K562 (cell line): ENCODE data around the gene WWOX. TPM values are rescaled to one million over a fixed set of nuclear protein-coding genes. Genes with fewer than 3 reads are reported as not detected.

Experiments
- ATAC-seq: fragments of 200-7000 bp; cut with Tn5 transposase; 3 replicates; pipeline ENCODE4 v1.9.1; 2020; ENCODE audit warnings: moderate library complexity
- BruUV-seq: library from RNA; stranded (reverse); fragments of 400-500 nt; replicated peaks from 2 replicates; lab custom pipeline; 2021; lab: Mats Ljungman, UMichigan
- CTCF ChIA-PET: fragments of 300-600 bp; formaldehyde crosslinking; extraction: SDS; loops from one replicate; lab custom pipeline; 2021; ENCODE audit warnings: low intra/inter-chr PET ratio; lab: Yijun Ruan, JAX
- POLR2A ChIA-PET: fragments of 300-600, 350-650 bp; sonication (Branson Sonifier 250); formaldehyde crosslinking; extraction: SDS; loops from one replicate; lab custom pipeline; 2021; ENCODE audit warnings: antibody characterized with exemption, inconsistent platforms; lab: Yijun Ruan, JAX
- DNase-seq, 4 experiments: peaks; one replicate each; pipeline versions ENCODE4 v3.0.0 to v3.0.0-alpha.2; 2011 to 2018; ENCODE audit warnings: low spot score in 3 of 4, mixed read lengths in 3 of 4; ENCODE audit errors: extremely low read depth in 1 of 4
- FAIRE-seq: peaks from 2 replicates; lab custom pipeline; 2011; peaks lifted over from hg19 to GRCh38; lab: Jason Lieb, UNC
- H2AFZ ChIP-seq: 2 replicates; pipeline ENCODE4 v1.6.0; 2011; ENCODE audit warnings: low read depth, low read length, control low read depth, inconsistent platforms
- H3K27ac ChIP-seq: fragments of 200-600 bp; 3 replicates; pipeline ENCODE4 v1.8.0; 2011; ENCODE audit warnings: low read depth, mild to moderate bottlenecking, control low read depth, inconsistent platforms, low read length, moderate library complexity, mixed read lengths; ENCODE audit errors: extremely low read depth
- H3K27me3 ChIP-seq, 2 experiments: fragments of 300-600 bp in 1 of 2; 2 replicates in 1 of 2; 3 replicates in 1 of 2; pipeline versions ENCODE4 v1.6.0 to v1.8.0; 2011; ENCODE audit warnings: inconsistent platforms in 2 of 2, low read length in 2 of 2, mild to moderate bottlenecking in 1 of 2, mixed read lengths in 1 of 2, moderate library complexity in 1 of 2; ENCODE audit not compliant: control insufficient read depth in 2 of 2, insufficient read depth in 2 of 2
- H3K36me3 ChIP-seq: fragments of 300-600 bp; 3 replicates; pipeline ENCODE4 v1.8.0; 2011; ENCODE audit warnings: mild to moderate bottlenecking, low read length, inconsistent platforms; ENCODE audit not compliant: control insufficient read depth, insufficient read depth
- H3K4me1 ChIP-seq, 2 experiments: fragments of 200-600 bp in 1 of 2; replicated peaks in 1 of 2; 2 replicates in 1 of 2; 3 replicates in 1 of 2; pipeline versions ENCODE4 v1.5.1 to v1.8.0; 2011; ENCODE audit warnings: inconsistent platforms in 2 of 2, low read length in 2 of 2, mild to moderate bottlenecking in 1 of 2, mixed read lengths in 1 of 2, moderate library complexity in 1 of 2; ENCODE audit not compliant: control insufficient read depth in 2 of 2, insufficient read depth in 2 of 2
- H3K4me2 ChIP-seq: 2 replicates; pipeline ENCODE4 v1.6.1; 2011; ENCODE audit warnings: low read length, control low read depth, inconsistent platforms, mixed read lengths; ENCODE audit not compliant: insufficient read depth
- H3K4me3 ChIP-seq: fragments of 200-600 bp; sonication (generic), shearing (Covaris generic); 2 replicates; pipeline ENCODE4 v1.5.1; 2016; ENCODE audit warnings: control low read depth, inconsistent platforms
- H3K79me2 ChIP-seq: fragments of 200-600 bp; 3 replicates; pipeline ENCODE4 v1.8.0; 2011; ENCODE audit warnings: low read length, inconsistent platforms; ENCODE audit not compliant: control insufficient read depth, insufficient read depth
- H3K9ac ChIP-seq, 2 experiments: 2 replicates each; pipeline versions ENCODE4 v1.6.0 to v1.6.1; 2011; ENCODE audit warnings: low read depth in 2 of 2, low read length in 2 of 2, control low read depth in 1 of 2, inconsistent platforms in 1 of 2, mild to moderate bottlenecking in 1 of 2, mixed read lengths in 1 of 2; ENCODE audit not compliant: insufficient read depth in 1 of 2
- H3K9me1 ChIP-seq: one replicate; pipeline ENCODE4 v1.6.0; 2011; ENCODE audit warnings: inconsistent platforms, mild to moderate bottlenecking, low read length, moderate library complexity; ENCODE audit not compliant: control insufficient read depth, insufficient read depth
- H3K9me3 ChIP-seq: replicated peaks from 2 replicates; pipeline ENCODE4 v1.5.1; 2011; ENCODE audit warnings: low read depth, low read length, inconsistent platforms; ENCODE audit not compliant: control insufficient read depth, insufficient read depth
- H4K20me1 ChIP-seq: replicated peaks from 2 replicates; pipeline ENCODE4 v1.6.1; 2011; ENCODE audit warnings: low read length, inconsistent platforms, mixed read lengths; ENCODE audit not compliant: control insufficient read depth, insufficient read depth
- KDM4B ChIP-seq, 2 experiments: fragments of 450-650 bp in 1 of 2; sonication (generic) in 1 of 2; IDR thresholded peaks; 2 replicates each; pipeline ENCODE4 v1.6.1; 2016 to 2017; ENCODE audit warnings: borderline replicate concordance in 2 of 2, antibody characterized with exemption in 1 of 2, low read depth in 1 of 2, mild to moderate bottlenecking in 1 of 2
- NCOA4 ChIP-seq: fragments of 450-650 bp; IDR thresholded peaks from 2 replicates; pipeline ENCODE4 v1.6.1; 2018; ENCODE audit warnings: mild to moderate bottlenecking; ENCODE audit not compliant: partially characterized antibody
- PYGO2 ChIP-seq: fragments of 450-650 bp; IDR thresholded peaks from 2 replicates; pipeline ENCODE4 v1.6.1; 2016; ENCODE audit warnings: mild to moderate bottlenecking, missing genetic modification characterization, moderate library complexity, missing compliant biosample characterization
- RBM15 ChIP-seq: fragments of 200-400 bp; formaldehyde crosslinking; IDR thresholded peaks from 2 replicates; pipeline ENCODE4 v1.6.1; 2018; ENCODE audit warnings: mild to moderate bottlenecking, low read length, moderate library complexity; ENCODE audit not compliant: insufficient read depth
- SIN3A ChIP-seq, 2 experiments: fragments of 150-350 bp in 1 of 2; IDR thresholded peaks; 2 replicates each; pipeline ENCODE4 v1.6.1; 2011 to 2016; ENCODE audit warnings: borderline replicate concordance in 2 of 2, low read depth in 2 of 2, low read length in 2 of 2, mild to moderate bottlenecking in 2 of 2, moderate library complexity in 2 of 2; ENCODE audit not compliant: control insufficient read depth in 1 of 2
- SP2 ChIP-seq: IDR thresholded peaks from 2 replicates; pipeline ENCODE4 v1.6.1; 2011; ENCODE audit warnings: mild to moderate bottlenecking, low read depth, low read length, moderate library complexity; ENCODE audit not compliant: poor library complexity, severe bottlenecking; ENCODE audit errors: extremely low read depth
- TEAD2 ChIP-seq: fragments of 450-650 bp; IDR thresholded peaks from 2 replicates; pipeline ENCODE4 v1.6.1; 2016; ENCODE audit warnings: missing genetic modification characterization, control low read depth, missing compliant biosample characterization
- UBTF ChIP-seq, 2 experiments: IDR thresholded peaks; 2 replicates each; pipeline ENCODE4 v1.6.1; 2012; ENCODE audit warnings: improper control_type of control experiment in 2 of 2, low read depth in 2 of 2, low read length in 2 of 2, borderline replicate concordance in 1 of 2
- ZNF224 ChIP-seq: sonication (generic); formaldehyde crosslinking; IDR thresholded peaks from 2 replicates; pipeline ENCODE4 v1.8.0; 2022; ENCODE audit warnings: mild to moderate bottlenecking, missing genetic modification reagents
- WGBS: fragments of 100-300 bp; shearing (Covaris generic); methylation state at CpG from one replicate; pipeline ENCODE4 v1.1.6; 2016; ENCODE audit warnings: low coverage, mixed read lengths; ENCODE audit not compliant: insufficient coverage; ENCODE audit errors: missing lambda C conversion rate; 5-methylcytosine and 5-hydroxymethylcytosine counted together
- in situ Hi-C: fragments of 300-500 bp; cut with MboI; formaldehyde crosslinking; loops from 4 replicates; pipeline ENCODE4 v1.15.0; 2018; ENCODE audit warnings: inconsistent platforms, mixed read lengths
- intact Hi-C: fragments of 100-400 bp; cut with micrococcal nuclease; formaldehyde crosslinking; loops from 2 replicates; pipeline ENCODE4 v1.14.2; 2022
- polyA plus RNA-seq, 8 experiments: library from polyadenylated mRNA; depleted of rRNA in 4 of 8; stranded (reverse) in 5 of 8; unstranded in 3 of 8; fragments of >200 nt; fragmentation: Nextera tagmentation in 2 of 8; fragmentation: Illumina TruSeq in 1 of 8; extraction: Ambion mirVana in 2 of 8; extraction: Trizol in 1 of 8; gene quantifications; 2 replicates each; pipeline versions ENCODE4 v1.2.1 to v1.2.3, GENCODE V29; 2011 to 2014; ENCODE audit warnings: inconsistent platforms in 1 of 8, missing spikeins in 1 of 8
- total RNA-seq, 7 experiments: library from RNA; depleted of rRNA in 6 of 7; stranded (reverse); fragments of >200 nt in 6 of 7; fragmentation: Illumina TruSeq in 2 of 7; extraction: Trizol in 2 of 7; gene quantifications; 2 replicates each; pipeline versions ENCODE4 v1.2.1 to v1.2.3, GENCODE V29; 2011 to 2021; ENCODE audit warnings: low replicate concordance in 1 of 7
- TF ChIP-seq, protein P1 (sequence below): sonication (generic); formaldehyde crosslinking; IDR thresholded peaks from 2 replicates; pipeline ENCODE4 v1.8.1; 2023; ENCODE audit warnings: mild to moderate bottlenecking, missing genetic modification reagents

The WWOX gene
- total and polyA plus RNA-seq, 9 of the 15 experiments (the other 6 are each of a cell fraction or from before 2014, with no cell fraction given) = 1.6 to 22.7 (median 8.1) TPM

DNA sequence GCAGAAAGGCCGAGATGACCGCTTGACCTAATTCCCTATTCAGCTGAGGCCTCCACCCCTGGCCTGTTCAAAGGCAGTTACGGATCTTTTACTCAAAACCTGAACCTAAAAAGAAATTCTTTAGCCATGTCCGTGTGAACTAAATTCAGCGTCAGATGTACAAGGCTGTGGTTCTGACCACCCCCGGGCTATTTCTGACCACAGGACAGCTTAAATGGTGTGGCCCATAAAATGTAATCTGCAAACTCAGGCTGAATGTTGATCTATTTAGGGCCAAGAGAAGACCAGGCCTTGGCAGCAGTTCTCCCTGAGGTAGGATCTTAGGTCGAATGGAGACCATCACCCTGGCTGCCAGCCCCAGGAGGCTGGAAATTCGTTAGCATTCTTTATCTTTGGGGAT, 485.5 kb downstream of the WWOX start (continued):
- TF ChIP-seq TEAD2 = no peak
- no peak for TF ChIP-seq PYGO2
- TF ChIP-seq SP2 = no peak
- TF ChIP-seq, all 486 proteins: peak for 0

GRCh38 chr16:78589331-78589730, 489.9 kb downstream of the WWOX start:
- no TSS peak for BruUV-seq
- no peak for DNase-seq
- H3K4me1 ChIP-seq = no peaks in the 10 kb centered on the region
- WGBS = 0% methylated on average over 3 of the region's 3 CpGs
- no peaks in the 10 kb centered on the region for H4K20me1 ChIP-seq
- no peaks in the 10 kb centered on the region for H3K27me3 ChIP-seq
- H2AFZ ChIP-seq = no peak overlapping the region
- no peak overlapping the region for H3K4me3 ChIP-seq
- H3K9ac ChIP-seq = no peak overlapping the region
- H3K27ac ChIP-seq = no peak overlapping the region
- no peak for ATAC-seq
- no peaks in the 10 kb centered on the region for H3K79me2 ChIP-seq
- intact Hi-C loops (no loop called here), in situ Hi-C loops (no loop called here)
- no peaks in the 10 kb centered on the region for H3K9me3 ChIP-seq
- FAIRE-seq = no peak
- ChIA-PET CTCF (no interaction called here), POLR2A (no interaction called here)
- H3K36me3 ChIP-seq = no peaks in the 10 kb centered on the region
- no peak overlapping the region for H3K4me2 ChIP-seq
- peaks cover 5% of the 10 kb centered on the region for H3K9me1 ChIP-seq
- TF ChIP-seq NCOA4 (no peak), ZNF224 (CRISPR knock-in tag) (no peak), KDM4B (IDR thresholded peaks at IDR 0.05; ENCODE audit: borderline replicate concordance in 2 of 2, low read depth in 1 of 2) (no peak), UBTF (IDR thresholded peaks at IDR 0.05; ENCODE audit: borderline replicate concordance in 1 of 2, low read depth in 2 of 2, low read length in 2 of 2) (no peak), RBM15 (no peak), SIN3A (IDR thresholded peaks at IDR 0.05; ENCODE audit: borderline replicate concordance in 2 of 2, control insufficient read depth in 1 of 2, low read depth in 2 of 2, low read length in 2 of 2) (no peak)
- TF ChIP-seq, protein P1, sequence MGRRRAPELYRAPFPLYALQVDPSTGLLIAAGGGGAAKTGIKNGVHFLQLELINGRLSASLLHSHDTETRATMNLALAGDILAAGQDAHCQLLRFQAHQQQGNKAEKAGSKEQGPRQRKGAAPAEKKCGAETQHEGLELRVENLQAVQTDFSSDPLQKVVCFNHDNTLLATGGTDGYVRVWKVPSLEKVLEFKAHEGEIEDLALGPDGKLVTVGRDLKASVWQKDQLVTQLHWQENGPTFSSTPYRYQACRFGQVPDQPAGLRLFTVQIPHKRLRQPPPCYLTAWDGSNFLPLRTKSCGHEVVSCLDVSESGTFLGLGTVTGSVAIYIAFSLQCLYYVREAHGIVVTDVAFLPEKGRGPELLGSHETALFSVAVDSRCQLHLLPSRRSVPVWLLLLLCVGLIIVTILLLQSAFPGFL (CRISPR knock-in tag) = no peak
